Parathyroid adenoma (tissue), 2 donors: ENCODE data around the gene C2CD2L.

ENCODE experiments used
- H2AFZ ChIP-seq: fragments of 300-600 bp; sonication (generic); one replicate; pipeline ENCODE4 v1.7.0; 2017; ENCODE audit warnings: antibody characterized with exemption, mild to moderate bottlenecking
- H3K27ac ChIP-seq: fragments of 300-600 bp; sonication (generic); one replicate; pipeline ENCODE4 v1.7.0; 2017
- H3K27me3 ChIP-seq: fragments of 300-600 bp; sonication (generic); one replicate; pipeline ENCODE4 v1.7.0; 2017; ENCODE audit warnings: low read length; ENCODE audit not compliant: control insufficient read depth, insufficient read depth
- H3K36me3 ChIP-seq: fragments of 300-600 bp; sonication (generic); one replicate; pipeline ENCODE4 v1.7.0; 2017; ENCODE audit warnings: low read length; ENCODE audit not compliant: control insufficient read depth, insufficient read depth
- H3K4me1 ChIP-seq: fragments of 300-600 bp; sonication (generic); one replicate; pipeline ENCODE4 v1.7.0; 2017; ENCODE audit warnings: control low read depth
- H3K4me2 ChIP-seq: fragments of 300-600 bp; sonication (generic); one replicate; pipeline ENCODE4 v1.7.0; 2017; ENCODE audit warnings: low read length
- H3K4me3 ChIP-seq: fragments of 300-600 bp; sonication (generic); one replicate; pipeline ENCODE4 v1.7.0; 2017; ENCODE audit warnings: low read depth, low read length
- H3K79me2 ChIP-seq: fragments of 300-600 bp; sonication (generic); one replicate; pipeline ENCODE4 v1.7.0; 2017; ENCODE audit warnings: control low read depth
- H3K9ac ChIP-seq: fragments of 300-600 bp; sonication (generic); one replicate; pipeline ENCODE4 v1.7.0; 2017; ENCODE audit warnings: mild to moderate bottlenecking
- H3K9me3 ChIP-seq: fragments of 300-600 bp; sonication (generic); one replicate; pipeline ENCODE4 v1.7.0; 2017; ENCODE audit warnings: low read length; ENCODE audit not compliant: control insufficient read depth
- TF ChIP-seq, protein P1 (sequence below): fragments of 300-600 bp; sonication (generic); IDR thresholded peaks from one replicate; pipeline ENCODE4 v1.7.0; 2017; ENCODE audit warnings: antibody characterized with exemption, mild to moderate bottlenecking
- donor health status: primary hyperparathyroidism.

The C2CD2L gene

DNA sequence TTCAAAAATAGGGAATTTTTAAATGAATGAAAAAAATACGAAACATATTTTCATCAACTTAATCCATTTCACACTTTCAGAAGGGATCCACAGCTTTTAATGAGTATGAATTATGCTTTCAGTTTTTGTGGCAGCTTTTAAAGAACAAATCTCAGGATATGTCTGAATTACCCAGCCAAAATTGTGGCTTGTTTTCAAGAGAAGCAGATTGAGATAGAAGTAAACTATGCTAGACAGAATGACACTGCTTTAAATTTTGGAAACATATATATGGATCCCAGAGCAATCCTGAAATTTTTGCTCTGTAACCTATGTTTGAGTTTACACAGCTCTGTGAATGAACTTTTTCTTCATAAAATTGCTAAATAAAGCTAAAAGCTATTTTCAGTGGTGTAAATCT, 11.8 kb downstream of the C2CD2L start:
- Histone ChIP-seq H3K9ac (no peak overlapping the region), H2AFZ (no peak overlapping the region), H3K36me3 (no peaks in the 10 kb centered on the region), H3K4me3 (no peak overlapping the region), H3K79me2 (peaks cover 10% of the 10 kb centered on the region), H3K4me1 (peaks cover 5% of the 10 kb centered on the region), H3K4me2 (no peak overlapping the region), H3K27me3 (no peaks in the 10 kb centered on the region), H3K27ac (no peak overlapping the region), H3K9me3 (no peaks in the 10 kb centered on the region)
- TF ChIP-seq, protein P1, sequence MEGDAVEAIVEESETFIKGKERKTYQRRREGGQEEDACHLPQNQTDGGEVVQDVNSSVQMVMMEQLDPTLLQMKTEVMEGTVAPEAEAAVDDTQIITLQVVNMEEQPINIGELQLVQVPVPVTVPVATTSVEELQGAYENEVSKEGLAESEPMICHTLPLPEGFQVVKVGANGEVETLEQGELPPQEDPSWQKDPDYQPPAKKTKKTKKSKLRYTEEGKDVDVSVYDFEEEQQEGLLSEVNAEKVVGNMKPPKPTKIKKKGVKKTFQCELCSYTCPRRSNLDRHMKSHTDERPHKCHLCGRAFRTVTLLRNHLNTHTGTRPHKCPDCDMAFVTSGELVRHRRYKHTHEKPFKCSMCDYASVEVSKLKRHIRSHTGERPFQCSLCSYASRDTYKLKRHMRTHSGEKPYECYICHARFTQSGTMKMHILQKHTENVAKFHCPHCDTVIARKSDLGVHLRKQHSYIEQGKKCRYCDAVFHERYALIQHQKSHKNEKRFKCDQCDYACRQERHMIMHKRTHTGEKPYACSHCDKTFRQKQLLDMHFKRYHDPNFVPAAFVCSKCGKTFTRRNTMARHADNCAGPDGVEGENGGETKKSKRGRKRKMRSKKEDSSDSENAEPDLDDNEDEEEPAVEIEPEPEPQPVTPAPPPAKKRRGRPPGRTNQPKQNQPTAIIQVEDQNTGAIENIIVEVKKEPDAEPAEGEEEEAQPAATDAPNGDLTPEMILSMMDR: no peak

DNA sequence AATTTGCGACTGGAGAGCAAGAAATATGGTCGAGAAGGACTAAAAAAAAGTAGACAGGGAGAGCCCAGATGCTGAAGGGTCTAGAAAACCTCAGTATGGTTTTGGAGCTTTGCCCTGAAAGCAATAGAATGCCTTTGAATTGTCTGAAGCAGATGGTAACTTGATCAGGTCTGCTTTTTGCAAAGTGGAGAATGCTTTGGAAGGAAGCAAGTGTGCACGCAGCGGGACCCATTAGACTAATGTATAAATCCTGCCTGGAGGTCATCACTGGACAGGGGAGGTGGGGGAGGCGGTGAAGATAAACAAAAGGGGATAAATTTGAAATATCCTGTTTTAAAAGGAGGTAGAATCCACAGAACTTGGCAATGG, 13.5 kb downstream of the C2CD2L start:
- peak overlapping the region; percentile 81 for H3K4me3 ChIP-seq
- H3K27ac ChIP-seq: peak overlapping the region; percentile 69
- peaks cover 5% of the 10 kb centered on the region for H3K4me1 ChIP-seq
- no peaks in the 10 kb centered on the region for H3K36me3 ChIP-seq
- H3K4me2 ChIP-seq: peak overlapping the region; percentile 92
- no peak overlapping the region for H3K9ac ChIP-seq
- H2AFZ ChIP-seq: peak overlapping the region; percentile 74
- TF ChIP-seq, protein P1: no peak
- H3K27me3 ChIP-seq: no peaks in the 10 kb centered on the region
- no peaks in the 10 kb centered on the region for H3K9me3 ChIP-seq
- H3K79me2 ChIP-seq: peaks cover 10% of the 10 kb centered on the region

DNA sequence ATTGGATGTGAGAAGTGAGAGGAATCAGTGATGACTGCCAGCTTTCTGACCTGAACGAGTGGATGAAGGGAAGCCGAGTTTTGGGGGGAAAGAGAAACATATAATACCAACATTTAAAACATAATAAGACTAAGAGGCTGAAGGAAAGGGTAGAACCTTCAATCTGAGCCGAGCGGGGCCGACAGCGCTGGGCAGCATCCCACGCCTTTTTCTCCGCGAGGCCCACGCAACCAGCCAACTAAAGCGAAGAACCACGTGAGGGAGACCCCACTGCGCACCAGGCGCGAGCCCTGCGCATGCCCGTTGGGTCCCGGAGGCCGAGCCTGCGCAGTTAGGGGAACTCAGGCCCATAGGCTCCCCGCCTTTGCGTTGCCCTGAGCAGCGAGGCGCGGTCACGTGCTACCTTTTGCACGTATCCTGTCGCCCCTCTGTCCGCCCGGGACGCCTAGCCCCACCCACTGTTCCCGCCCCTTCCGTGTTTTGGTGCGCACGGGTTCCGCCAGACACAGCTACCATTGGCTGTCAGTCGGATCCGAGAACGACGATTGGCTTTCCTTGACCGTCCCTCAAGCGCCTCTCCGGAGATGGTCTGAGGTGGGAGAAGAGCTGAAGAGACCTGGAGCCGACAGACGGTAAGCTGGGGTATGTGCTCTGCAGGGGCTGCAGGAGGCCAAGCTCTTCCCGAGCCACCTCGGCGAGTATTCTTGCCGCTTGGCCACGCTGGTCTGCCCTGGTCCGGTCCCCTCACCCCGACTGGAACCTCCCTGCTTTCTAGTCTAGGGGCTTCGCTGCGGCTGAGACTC, 14.1 kb downstream of the C2CD2L start, which contains the start of gene HINFP:
Gene HINFP (plus strand): TSS at position 573 of the 803 bp plus-strand sequence. CDS start 5,365 bp downstream, outside the sequence.
- Histone ChIP-seq H2AFZ (peak within 1 kb of the TSS; percentile 86), H3K79me2 (peaks cover 10% of the 10 kb centered on the region), H3K4me1 (peaks cover 5% of the 10 kb centered on the region), H3K4me3 (peak within 1 kb of the TSS; percentile 81), H3K27me3 (no peaks in the 10 kb centered on the region), H3K4me2 (peak within 1 kb of the TSS; percentile 92), H3K36me3 (no peaks in the 10 kb centered on the region), H3K9me3 (no peaks in the 10 kb centered on the region), H3K27ac (peak within 1 kb of the TSS; percentile 69), H3K9ac (no peak within 1 kb of the TSS)
- TF ChIP-seq, protein P1: no peak

DNA sequence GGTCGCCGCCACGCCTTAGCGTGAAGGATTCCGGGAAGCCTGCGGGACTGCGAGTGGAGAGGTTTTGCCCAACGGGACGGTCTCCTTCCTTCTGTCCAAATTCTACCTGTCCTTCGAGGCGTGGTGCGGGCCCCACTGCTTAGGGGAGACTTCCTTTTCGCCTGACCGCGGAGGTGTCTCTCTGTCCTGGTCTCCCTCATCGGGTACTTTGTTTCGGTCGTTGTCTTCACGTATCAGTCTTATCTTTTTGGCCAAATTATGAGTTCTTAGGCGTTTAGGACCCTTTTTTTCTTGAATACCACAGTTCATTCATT, 14.6 kb downstream of the C2CD2L start:
- H3K27ac ChIP-seq: peak overlapping the region; percentile 60
- H3K9ac ChIP-seq: no peak overlapping the region
- TF ChIP-seq, protein P1: no peak
- no peaks in the 10 kb centered on the region for H3K9me3 ChIP-seq
- H3K4me3 ChIP-seq: peak overlapping the region; percentile 81
- peak overlapping the region; percentile 86 for H2AFZ ChIP-seq
- peaks cover 5% of the 10 kb centered on the region for H3K4me1 ChIP-seq
- peaks cover 10% of the 10 kb centered on the region for H3K79me2 ChIP-seq
- no peaks in the 10 kb centered on the region for H3K27me3 ChIP-seq
- H3K36me3 ChIP-seq: no peaks in the 10 kb centered on the region
- H3K4me2 ChIP-seq: peak overlapping the region; percentile 65

DNA sequence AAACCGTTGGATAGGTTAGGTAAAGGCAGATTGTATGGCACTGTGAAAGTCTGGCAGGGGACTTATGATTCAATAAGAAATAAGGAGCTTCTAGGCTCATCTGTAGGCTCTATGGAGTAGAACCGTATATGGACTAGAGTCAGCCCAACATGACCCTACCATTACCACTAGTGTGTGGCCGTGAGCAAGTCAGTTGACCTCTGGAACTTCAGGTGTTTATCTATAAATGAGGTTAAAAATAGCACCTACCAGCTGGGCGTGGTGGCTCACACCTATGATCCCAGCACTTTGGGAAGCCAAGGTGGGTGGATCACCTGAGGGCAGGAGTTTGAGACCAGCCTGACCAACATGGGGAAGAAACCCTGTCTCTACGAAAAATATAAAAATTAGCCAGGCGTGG, 18.7 kb downstream of the C2CD2L start:
- peaks cover 10% of the 10 kb centered on the region for H3K79me2 ChIP-seq
- no peaks in the 10 kb centered on the region for H3K27me3 ChIP-seq
- H3K36me3 ChIP-seq: no peaks in the 10 kb centered on the region
- no peak overlapping the region for H2AFZ ChIP-seq
- H3K9ac ChIP-seq: no peak overlapping the region
- H3K27ac ChIP-seq: no peak overlapping the region
- no peak overlapping the region for H3K4me2 ChIP-seq
- no peaks in the 10 kb centered on the region for H3K9me3 ChIP-seq
- peaks cover under 1% of the 10 kb centered on the region for H3K4me1 ChIP-seq
- no peak overlapping the region for H3K4me3 ChIP-seq
- TF ChIP-seq, protein P1: no peak
